ENCODE results near the gene PWWP2A.

DNA sequence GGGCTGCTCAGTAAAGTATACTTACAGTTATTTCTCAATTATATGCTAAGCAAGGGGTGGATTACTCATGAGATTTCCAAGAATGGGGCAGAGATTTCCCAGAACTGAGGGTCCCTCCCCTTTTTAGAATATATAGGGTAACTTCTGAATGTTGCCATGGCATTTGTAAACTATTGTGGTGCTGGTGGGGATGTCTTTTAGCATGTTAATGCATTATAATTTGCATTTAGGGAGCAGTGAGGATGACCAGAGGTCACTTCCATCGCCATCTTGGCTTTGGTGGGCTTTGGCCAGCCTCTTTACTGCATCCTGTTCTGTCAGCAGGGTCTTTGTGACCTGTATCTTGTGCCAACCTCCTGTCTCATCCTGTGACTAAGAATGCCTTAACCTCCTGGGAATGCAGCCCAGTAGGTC, 74.9 kb downstream of the PWWP2A start:
- TF ChIP-seq POLR2AphosphoS5 (IDR thresholded peaks at IDR 0.05; ENCODE audit: low read depth, low read length) (no peak), POLR2A (IDR thresholded peaks at IDR 0.05; ENCODE audit: low read depth, low read length) (no peak), TAF1 (IDR thresholded peaks at IDR 0.05; ENCODE audit: low read depth, low read length) (no peak), PAX5 (IDR thresholded peaks at IDR 0.05; ENCODE audit: insufficient read depth, low read length, severe bottlenecking) (no peak), POU2F2 (IDR thresholded peaks at IDR 0.05; ENCODE audit: low read depth, low read length) (no peak), SPI1 (IDR thresholded peaks at IDR 0.05; ENCODE audit: low read depth, low read length) (no peak)
